GM21723 (cell line): ENCODE measurements around the gene TTLL8.
"Not testable (repeated sequence)": the region's sequence is repeated elsewhere in the genome, so short reads cannot be mapped to it uniquely, and the experiment has no call there.

Experiments used
- ATAC-seq: cut with Tn5 transposase; IDR thresholded peaks from one replicate; pipeline ENCODE4 v1.9.1; 2021; ENCODE audit warnings: mild to moderate bottlenecking, moderate library complexity; ENCODE audit not compliant: unreplicated experiment

The TTLL8 gene

DNA sequence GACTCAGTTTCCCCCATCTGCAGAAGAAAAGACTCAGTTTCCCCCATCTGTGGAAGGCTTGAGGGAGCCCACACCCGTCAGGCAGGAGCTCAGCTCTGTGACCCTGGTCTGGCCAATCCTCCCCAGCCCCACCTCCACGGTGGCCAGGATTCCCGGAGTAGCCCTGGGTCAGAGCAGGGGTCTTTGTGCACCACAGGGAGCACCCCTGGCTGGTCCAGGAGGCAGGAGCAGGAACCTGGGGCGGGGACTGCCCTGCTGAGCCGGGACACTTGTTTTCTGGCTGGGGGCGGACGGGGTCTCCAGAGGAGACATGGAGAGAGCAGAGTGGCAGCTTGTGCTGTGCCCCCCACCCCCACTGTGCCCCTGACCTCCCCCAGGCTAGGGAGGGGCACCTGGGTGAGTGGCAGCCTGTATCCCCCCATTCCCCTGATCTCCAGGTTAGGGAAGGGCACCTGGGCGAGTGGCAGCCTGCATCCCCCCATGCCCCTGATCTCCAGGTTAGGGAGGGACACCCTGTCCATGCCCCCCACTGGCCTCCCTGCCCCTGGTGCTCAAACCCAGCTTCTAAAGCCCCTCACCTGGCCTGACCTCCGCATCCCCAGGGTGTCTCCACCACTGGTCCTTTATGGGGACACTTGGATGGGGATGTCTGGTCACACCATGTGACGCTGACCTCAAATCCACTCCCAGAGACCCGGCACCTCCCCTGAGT, 64.3 kb downstream of the TTLL8 start:
- ATAC-seq = no peak

DNA sequence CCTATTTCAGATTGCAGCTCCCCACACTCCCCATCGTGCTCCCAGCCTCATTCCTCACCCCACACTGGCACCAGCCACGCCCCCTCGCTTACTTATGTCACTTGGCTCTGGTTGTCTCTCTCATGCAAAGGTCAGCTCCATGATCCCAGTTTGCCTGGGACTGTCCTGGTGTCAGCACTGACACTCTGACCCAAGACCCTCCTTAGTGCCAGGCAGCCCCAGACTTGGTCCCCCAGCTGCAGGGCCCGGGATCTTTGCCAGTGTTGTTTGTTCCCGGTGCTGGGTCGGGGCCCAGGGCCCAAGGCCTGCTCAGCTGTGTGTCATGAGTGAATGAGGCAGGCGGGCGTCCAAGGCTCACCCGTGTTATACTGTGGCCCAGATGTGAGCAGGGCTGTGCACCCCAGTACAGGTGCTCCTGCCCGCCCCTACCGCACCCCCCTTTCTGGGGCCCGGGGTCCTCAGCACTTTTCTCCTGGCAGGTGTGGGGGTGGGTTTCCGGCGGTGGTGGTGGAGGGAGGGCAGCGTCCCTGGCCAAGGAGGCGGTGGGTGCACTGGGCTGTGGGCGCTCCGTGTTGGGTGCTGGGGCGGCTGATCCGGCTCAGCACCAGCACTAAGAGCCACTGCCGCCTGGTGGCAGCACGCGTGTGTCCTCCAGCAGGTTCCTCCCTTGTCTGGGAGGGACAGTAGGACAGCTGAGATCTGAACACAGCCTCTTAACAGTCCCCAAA, 65.0 kb downstream of the TTLL8 start:
- no peak for ATAC-seq

DNA sequence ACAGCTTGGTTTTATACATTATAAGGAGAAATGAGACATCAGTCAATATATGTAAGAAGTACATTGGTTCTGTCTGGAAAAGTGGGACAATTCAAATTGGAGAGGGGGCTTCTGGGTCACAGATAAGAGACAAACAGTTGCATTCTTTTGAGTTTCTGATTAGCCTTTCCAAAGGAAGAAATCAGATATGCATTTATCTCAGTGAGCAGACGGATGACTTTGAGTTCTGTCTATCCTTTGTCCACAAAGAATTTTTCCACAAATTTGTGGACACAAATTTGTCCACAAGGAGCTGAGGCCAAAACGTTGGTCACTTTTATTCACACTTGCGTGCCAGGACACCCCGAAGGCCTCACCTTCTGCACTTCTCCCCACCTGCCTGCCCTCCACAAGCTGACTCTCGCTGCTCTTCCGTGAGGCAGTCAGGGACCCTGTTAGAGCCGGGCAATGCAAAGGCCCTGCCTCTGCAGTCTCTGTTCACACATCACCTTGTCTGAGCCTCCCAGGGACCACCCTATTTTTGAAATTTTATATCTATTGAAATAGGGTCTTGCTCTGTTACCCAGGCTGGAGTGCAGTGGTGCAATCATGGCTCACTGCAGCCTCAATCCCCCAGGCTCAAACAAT, 66.1 kb downstream of the TTLL8 start:
- ATAC-seq = no peak

DNA sequence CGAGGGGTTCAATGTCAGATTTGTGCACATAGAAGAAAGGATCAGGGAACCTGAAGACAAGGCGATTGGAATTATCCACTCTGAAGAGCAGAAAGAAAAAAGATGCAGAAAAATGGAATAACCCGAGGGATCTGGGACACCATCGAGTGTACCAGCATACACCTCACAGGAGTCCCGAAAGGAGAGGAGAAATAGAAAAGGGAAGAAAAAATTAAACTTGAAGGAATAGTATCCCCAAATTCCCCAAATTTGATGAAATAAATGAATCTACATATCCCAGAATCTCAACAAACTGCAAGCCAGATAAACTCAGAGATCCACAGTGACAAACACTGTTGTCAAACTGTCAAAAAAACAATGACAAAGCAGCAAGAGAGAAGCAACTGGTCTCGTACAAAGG, 66.9 kb downstream of the TTLL8 start:
- no peak for ATAC-seq

DNA sequence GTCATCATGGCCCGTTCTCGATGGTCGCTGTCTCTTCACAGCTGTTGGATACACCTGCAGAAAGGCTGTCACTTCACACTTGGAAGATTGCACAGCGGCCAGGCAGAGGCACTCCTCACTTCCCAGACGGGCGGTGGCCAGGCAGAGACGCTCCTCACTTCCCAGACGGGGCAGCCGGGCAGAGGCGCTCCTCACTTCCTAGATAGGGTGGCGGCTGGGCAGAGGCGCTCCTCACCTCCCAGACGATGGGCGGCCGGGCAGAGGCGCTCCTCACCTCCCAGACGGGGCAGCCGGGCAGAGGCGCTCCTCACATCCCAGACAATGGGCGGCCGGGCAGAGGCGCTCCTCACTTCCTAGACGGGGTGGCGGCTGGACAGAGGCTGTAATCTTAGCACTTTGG, 68.3 kb downstream of the TTLL8 start:
- not testable (repeated sequence) for ATAC-seq

DNA sequence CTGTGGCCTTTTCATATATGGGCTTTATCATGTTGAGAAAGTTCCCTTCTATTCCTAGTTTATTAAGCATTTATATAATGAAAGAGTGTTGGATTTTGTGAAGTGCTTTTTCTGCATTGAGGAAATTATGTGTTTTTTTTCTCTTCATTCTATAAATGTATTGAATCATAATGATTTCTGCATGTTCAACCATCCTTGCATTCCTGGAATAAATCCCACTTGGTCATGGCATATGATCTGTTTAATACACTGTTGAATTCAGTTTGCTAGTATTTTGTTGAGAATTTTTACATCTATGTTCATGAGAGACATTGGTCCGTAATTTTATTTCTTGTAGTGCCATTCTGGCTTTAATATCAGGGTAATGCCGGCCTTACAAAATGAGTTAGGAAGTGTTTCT, 71.8 kb downstream of the TTLL8 start:
- ATAC-seq = no peak

DNA sequence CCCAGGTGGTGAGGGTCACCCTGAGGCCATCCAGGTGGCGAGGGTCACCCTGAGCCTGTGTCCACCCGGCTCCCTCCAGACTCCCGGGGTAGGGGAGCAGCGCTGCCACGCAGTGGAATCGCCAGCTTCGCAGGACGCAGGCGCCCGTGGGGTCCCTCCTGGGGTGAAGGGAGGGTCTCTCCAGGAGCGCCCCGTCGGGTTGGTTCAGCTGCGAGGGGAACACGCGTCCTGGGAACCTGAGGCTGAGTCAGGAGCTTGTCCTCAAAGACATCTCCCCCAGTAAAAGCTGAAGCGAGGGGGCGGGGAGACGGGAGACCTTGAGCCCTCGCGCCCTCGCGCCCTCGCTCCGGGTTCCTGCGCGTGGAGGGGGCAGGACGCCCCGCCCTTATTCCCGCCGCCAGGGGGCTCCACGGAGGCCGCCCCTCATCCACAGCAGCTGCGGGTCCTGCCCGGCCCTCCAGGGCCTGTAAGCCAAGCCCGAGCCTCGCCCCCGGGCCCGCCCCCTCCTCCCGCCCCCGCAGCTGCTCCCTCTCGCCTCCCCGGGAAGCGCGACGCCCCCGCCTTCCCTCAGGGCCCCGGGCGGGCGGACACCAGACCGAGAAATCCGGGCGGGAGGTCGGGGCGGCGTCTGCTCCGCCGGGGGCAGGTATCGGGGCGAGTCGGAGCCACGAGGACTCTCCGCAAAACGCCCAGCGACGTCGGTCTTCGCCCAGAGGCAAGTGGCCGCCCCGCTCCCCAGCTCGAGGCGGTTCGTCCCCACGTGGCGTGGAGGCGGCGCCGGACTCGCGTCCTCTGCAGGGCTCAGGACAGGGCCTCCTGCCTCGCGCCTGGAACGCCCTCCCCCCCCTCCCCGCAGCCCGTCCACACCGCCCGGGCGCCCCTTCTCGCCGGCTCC, 74.7 kb downstream of the TTLL8 start:
- ATAC-seq = no peak

DNA sequence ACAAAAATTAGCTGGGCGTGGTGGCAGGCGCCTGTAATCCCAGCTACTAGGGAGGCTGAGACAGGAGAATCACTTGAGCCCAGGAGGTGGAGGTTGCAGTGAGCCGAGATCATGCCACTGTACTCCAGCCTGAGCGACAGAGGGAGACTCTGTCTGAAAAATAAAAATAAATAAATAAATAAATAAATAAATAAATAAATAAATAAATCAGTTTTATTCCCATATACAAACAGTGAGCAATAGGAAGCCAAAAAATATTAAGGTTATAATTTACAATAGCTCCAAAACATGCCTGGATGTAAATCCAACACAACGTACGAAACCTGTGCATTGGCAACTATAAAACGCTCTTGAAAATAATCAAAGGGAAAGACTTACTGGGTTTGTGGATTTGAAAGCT, 76.3 kb downstream of the TTLL8 start:
- not testable (repeated sequence) for ATAC-seq

DNA sequence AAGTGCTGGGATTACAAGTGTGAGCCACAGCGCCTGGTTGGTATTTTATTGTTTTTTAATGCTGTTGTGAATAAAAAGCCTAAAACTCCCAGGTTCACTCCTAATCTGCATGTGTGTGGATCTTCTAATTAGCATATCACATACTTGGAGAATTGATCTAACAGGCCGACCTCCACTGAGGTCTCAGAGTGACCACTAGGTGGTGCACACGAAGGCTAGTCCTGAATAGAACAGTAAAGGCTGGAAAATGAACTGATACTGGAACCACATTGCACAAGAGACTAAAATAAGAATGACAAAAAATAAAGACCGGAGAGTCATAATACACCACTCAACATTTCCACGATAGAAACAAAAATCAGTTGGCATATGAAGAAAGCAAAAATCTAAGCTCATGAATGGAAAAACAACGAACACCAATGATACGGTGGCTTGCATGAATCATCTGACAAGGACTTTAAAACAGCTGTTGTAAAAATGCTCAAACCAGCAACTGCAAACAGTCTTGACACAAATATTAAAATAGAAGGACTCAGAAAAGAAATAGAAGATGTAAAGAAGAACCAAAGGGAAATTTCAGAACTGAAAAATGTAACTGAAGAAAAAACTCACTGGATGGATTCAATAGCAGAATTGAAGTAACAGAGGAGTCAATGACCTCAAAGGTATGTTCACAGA, 78.4 kb downstream of the TTLL8 start:
- ATAC-seq = no peak

DNA sequence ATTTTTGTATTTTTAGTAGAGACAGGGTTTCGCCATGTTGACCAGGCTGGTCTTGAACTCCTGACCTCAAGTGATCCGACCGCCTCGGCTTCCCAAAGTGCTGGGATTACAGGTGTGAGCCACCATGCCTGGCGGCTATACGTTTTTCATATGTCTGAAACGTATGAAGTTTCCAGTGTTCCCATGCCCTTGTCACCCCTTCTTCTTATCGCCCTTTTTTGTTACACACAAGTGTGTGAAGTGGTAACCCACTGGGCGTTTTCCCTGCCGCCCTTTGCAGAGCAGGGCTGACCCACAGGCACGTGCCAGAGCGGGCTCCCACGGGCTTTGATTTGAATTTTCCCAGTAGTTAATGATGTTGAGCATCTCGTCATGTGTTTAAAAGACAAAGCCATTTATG, 80.5 kb downstream of the TTLL8 start:
- no peak for ATAC-seq

DNA sequence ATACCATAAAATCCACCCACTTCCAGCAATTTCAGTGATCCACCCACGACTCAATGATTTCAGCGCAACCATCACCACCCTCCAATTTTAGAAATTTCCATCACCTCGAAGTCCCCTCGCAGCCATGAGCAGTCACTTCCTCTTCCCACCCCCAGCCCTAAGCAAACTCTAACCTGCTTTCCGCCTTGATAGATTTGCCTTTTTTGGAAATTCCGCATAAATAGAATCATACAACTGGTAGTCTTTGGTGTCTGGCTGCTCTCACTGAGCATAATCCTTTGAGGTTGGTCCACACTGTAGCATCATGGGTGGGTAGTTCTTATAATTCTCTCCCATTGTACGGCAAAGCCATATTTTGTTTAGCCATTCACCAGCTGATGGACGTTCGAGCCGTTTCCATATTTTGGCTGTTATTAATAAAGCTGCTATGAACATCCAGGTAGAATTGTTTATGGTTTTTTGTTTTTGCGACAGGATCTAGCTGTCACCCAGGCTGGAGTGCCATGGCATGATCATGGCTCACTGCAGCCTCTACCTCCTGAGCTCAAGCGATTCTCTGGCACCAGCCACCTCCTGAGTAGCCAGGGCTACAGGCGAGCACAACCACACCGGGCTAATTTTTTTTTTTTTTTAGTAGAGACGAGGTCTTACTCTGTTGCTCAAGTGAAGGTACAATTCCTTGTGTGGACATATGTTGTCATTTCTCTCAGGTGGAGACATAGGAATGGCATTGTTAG, 81.5 kb downstream of the TTLL8 start:
- no peak for ATAC-seq

DNA sequence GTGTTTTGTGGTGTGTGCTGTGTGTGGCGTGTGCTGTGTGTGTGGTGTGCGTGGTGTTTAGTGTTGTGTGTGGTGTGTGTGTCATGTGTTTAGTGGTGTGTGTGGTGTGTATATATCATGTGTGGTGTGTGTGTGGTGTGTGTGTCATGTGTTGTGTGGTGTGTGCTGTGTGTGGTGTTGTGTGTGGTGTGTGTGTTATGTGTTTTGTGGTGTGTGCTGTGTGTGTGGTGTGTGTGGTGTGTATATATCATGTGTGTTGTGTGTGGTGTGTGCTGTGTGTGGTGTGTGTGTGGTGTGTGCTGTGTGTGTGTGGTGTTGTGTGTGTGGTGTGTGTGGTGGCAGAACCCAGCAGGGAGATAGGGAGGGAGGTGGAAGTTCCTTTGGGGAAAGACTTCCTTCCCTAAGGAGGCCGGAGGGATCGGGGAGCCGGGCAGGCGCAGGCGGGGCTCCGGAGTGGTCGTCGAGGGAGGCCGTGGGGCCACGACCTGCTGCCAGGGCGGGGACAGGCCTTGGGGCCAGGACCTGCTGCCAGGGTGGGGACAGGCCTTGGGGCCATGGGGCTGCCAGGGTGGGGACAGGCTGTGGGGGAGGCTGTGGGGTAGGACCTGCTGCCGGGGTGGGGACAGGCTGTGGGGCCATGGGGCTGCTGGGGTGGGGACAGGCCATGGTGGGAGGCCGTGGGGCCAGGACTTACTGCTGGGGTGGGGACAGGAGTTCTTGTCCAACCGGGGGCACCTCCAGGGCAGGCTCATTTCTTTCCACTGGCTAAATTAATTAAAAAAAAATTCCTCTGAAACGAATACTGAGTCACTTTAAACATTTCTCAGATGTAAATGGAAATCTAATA, 82.3 kb downstream of the TTLL8 start:
- ATAC-seq = no peak

DNA sequence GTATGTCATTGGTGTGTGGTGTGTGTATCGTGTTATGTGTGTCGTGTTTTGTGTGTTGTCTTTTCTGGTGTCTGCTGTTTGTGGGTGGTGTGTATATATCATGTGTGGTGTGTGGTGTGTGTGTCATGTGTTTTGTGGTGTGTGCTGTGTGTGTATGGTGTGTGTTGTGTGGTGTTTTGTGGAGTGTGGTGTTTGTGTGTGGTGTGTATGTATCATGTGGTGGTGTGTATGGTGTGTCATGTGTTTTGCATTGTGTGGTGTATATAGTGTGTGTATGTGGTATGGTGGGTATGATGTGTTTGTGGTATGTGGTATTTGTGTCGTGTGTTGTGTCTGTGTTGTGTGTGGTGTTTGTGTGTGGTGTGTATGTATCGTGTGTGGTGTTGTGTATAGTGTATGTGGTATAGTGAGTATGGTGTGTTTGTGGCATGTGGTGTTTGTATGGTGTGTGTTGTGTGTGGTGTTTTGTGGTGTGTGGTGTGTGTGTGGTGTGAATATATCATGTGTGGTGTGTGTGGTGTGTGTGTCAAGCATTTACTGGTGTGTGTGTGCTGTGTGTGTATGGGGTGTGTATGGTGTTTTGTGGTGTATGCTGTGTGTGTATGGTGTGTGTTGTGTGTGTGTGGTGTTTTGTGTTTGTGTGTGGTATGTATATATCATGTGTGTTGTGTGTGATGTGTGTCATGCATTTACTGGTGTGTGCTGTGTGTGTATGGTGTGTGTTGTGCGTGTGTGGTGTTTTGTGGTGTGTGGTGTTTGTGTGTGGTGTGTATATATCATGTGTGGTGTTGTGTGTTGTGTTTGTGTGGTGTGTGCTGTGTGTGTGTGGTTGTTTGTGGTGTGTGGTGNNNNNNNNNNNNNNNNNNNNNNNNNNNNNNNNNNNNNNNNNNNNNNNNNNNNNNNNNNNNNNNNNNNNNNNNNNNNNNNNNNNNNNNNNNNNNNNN, 84.8 kb downstream of the TTLL8 start:
- ATAC-seq = no peak

DNA sequence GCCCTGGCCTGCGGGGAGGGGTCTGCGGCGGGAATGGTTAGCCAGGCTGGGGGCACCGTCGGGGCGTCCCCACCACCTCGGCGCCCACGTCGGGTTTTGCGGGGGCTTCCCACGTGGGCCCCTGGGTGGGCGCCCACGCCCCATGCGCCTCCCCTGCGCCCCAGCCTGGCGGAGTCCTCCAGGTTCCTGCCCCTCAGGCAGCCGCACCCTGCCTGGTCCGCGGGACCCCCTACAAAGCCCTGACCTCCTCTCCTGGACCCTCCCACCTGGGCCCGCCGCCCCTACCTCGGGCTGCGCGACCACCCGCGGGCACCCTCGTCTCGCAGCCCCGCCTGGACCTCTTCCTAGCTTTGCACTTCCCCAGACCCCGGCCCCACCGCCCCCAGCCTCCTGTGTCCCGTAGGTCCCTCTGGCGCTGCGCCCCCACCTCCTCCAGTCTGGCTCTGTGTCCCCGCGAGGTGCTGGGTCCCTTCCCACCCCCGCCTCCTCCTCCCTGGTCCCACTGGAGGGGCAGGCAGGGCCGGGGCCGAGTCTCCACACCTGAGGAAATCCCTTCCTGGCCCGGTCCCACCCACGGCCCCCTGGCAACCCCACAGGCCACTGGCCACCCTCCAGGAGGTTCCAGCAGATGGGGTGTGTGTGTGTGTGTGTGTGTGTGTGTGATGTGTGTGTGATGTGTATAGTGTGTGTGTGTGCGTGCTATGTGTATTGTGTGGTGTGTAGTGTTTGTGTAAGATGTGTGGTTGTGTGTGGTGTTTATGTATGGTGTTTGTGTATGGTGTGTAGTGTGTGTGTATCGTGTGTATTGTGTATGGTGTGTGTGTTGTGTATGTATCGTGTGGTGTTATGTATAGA, 85.7 kb downstream of the TTLL8 start:
- no peak for ATAC-seq

DNA sequence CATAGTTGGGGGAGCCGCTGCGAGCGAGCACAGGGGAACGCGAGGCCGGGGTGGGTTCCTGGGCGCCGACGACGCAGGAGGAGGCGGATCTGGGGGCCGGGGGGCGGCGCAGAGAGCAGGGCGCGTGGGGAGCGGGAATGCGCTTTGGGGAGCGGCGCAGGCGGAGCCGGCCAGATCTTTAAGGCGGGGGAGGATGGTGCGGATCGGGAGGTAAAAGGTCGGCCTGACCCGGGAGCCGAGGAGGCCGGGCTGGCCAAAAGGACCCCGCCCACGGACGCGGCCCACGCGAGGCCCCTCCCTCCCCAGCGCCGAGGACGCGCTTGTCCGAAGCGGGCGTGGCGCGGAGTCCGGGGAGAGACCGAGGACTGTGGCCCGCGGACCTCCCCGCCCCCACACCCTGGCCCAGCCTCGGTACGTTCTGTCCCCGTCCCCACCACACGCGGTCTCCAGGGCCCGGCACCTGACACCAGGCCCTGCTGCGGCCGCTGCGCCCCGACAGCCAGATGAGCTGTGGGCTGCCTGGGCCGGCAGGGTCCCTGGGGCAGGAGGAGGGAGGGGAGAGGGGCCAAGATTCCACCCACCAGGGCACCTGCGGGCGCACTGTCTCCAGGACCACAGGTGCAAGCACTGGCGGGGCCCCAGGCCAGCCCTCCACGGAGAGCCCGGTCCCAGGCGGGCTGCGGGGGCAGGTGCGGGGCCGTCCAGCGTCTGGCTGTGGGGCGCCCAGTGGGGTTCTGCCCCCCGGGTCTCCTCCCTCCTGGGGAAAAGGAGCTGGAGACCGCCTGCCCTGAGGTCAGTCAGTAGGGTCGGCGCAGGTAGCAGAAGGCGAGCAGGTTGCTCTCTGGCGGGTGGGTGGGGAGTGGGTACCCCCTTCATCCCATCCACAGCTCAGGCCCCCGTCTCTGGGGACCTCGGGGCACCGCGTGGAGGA, 86.6 kb downstream of the TTLL8 start:
- ATAC-seq = peak; percentile 26
